H1 (cell line): ENCODE results near the gene HOXB9. TPM values are rescaled to one million over a fixed set of nuclear protein-coding genes. Genes with fewer than 3 reads are reported as not detected.

Experiments
- BACH1 ChIP-seq: IDR thresholded peaks from 2 replicates; pipeline ENCODE4 v1.6.1; 2012; ENCODE audit warnings: low read length, improper control_type of control experiment
- BCL11A ChIP-seq, 2 experiments: IDR thresholded peaks; one replicate each; pipeline ENCODE4 v1.6.1; 2011; ENCODE audit warnings: low read depth in 2 of 2, low read length in 2 of 2, mild to moderate bottlenecking in 2 of 2
- CBX8 ChIP-seq: fragments of 300-800, 300-1000 bp; sonication (generic); IDR thresholded peaks from 2 replicates; pipeline ENCODE4 v1.7.1; 2016; ENCODE audit warnings: low read depth, low read length, borderline replicate concordance
- EP300 ChIP-seq, 2 experiments: IDR thresholded peaks; 1 replicate in 1 of 2; 2 replicates in 1 of 2; pipeline ENCODE4 v1.6.1; 2011 to 2012; ENCODE audit warnings: low read depth in 2 of 2, low read length in 2 of 2, mild to moderate bottlenecking in 2 of 2, borderline replicate concordance in 1 of 2, inconsistent platforms in 1 of 2, moderate library complexity in 1 of 2
- JUN ChIP-seq: IDR thresholded peaks from 2 replicates; pipeline ENCODE4 v1.6.1; 2011; ENCODE audit warnings: low read depth, mild to moderate bottlenecking, improper control_type of control experiment, low read length
- KDM4A ChIP-seq: IDR thresholded peaks from one replicate; pipeline ENCODE4 v1.7.1; 2012; ENCODE audit warnings: low read depth, mild to moderate bottlenecking, moderate library complexity, low read length, inconsistent platforms; ENCODE audit not compliant: severe bottlenecking
- MAFK ChIP-seq: IDR thresholded peaks from 2 replicates; pipeline ENCODE4 v1.6.1; 2012; ENCODE audit warnings: low read depth, mild to moderate bottlenecking, improper control_type of control experiment, low read length
- NANOG ChIP-seq: IDR thresholded peaks from 2 replicates; pipeline ENCODE4 v1.6.1; 2011; ENCODE audit warnings: low read length, low read depth, mild to moderate bottlenecking, inconsistent platforms; ENCODE audit not compliant: insufficient read depth, poor library complexity, severe bottlenecking
- NRF1 ChIP-seq: IDR thresholded peaks from 2 replicates; pipeline ENCODE4 v1.6.1; 2011; ENCODE audit warnings: mild to moderate bottlenecking, low read depth, low read length, improper control_type of control experiment
- PHF8 ChIP-seq: fragments of 200-600 bp; sonication (generic); conservative IDR thresholded peaks from 2 replicates; pipeline ENCODE4 v1.7.1; 2012; ENCODE audit warnings: low read depth, mild to moderate bottlenecking, inconsistent platforms, low read length, moderate library complexity
- POLR2AphosphoS5 ChIP-seq: IDR thresholded peaks from 2 replicates; pipeline ENCODE4 v1.6.1; 2011; ENCODE audit warnings: low read depth, low read length
- POU5F1 ChIP-seq: IDR thresholded peaks from 2 replicates; pipeline ENCODE4 v1.6.1; 2011; ENCODE audit warnings: low read depth, mild to moderate bottlenecking, low read length, moderate library complexity
- RAD21 ChIP-seq, 2 experiments: IDR thresholded peaks in 1 of 2; conservative IDR thresholded peaks in 1 of 2; 2 replicates each; pipeline ENCODE4 v1.6.1; 2011; ENCODE audit warnings: low read depth in 2 of 2, low read length in 2 of 2, improper control_type of control experiment in 1 of 2, inconsistent platforms in 1 of 2, mild to moderate bottlenecking in 1 of 2, moderate library complexity in 1 of 2
- SUZ12 ChIP-seq: fragments of 200-600 bp; sonication (generic); IDR thresholded peaks from 2 replicates; pipeline ENCODE4 v1.6.1; 2012; ENCODE audit warnings: mild to moderate bottlenecking, inconsistent platforms, low read length, moderate library complexity, mixed read lengths
- TAF1 ChIP-seq: IDR thresholded peaks from 2 replicates; pipeline ENCODE4 v1.6.1; 2011; ENCODE audit warnings: mild to moderate bottlenecking, low read depth, low read length
- TCF12 ChIP-seq: IDR thresholded peaks from 2 replicates; pipeline ENCODE4 v1.6.1; 2011; ENCODE audit warnings: low read depth, mild to moderate bottlenecking, low read length
- polyA plus RNA-seq, 7 experiments: library from polyadenylated mRNA; depleted of rRNA in 3 of 7; stranded (reverse) in 5 of 7; unstranded in 2 of 7; fragments of >200 nt in 5 of 7; fragments of 200-250 nt in 2 of 7; gene quantifications; 1 replicate in 5 of 7; 2 replicates in 1 of 7; 4 replicates in 1 of 7; pipeline versions ENCODE4 v1.2.1 to v1.2.3, GENCODE V29; 2011 to 2013; ENCODE audit warnings: missing spikeins in 2 of 7, mixed read lengths in 2 of 7
- total RNA-seq: library from RNA; stranded (reverse); fragmentation: NEBNext Ultra II Directional; extraction: Animal tissue kit (Norgen Biotek cat#: 25700); gene quantifications from 2 replicates; pipeline ENCODE4 v1.2.1, GENCODE V29; 2021
- TF ChIP-seq, protein P1 (sequence below): IDR thresholded peaks from 2 replicates; pipeline ENCODE4 v1.6.1; 2012; ENCODE audit warnings: inconsistent platforms
- TF ChIP-seq, protein P2 (sequence below): IDR thresholded peaks from 2 replicates; pipeline ENCODE4 v1.6.1; 2012; ENCODE audit warnings: low read length, inconsistent platforms

Gene HOXB9
- total and polyA plus RNA-seq, 2 of the 8 experiments (the other 6 are each of a cell fraction or from before 2014, with no cell fraction given) = not detected

DNA sequence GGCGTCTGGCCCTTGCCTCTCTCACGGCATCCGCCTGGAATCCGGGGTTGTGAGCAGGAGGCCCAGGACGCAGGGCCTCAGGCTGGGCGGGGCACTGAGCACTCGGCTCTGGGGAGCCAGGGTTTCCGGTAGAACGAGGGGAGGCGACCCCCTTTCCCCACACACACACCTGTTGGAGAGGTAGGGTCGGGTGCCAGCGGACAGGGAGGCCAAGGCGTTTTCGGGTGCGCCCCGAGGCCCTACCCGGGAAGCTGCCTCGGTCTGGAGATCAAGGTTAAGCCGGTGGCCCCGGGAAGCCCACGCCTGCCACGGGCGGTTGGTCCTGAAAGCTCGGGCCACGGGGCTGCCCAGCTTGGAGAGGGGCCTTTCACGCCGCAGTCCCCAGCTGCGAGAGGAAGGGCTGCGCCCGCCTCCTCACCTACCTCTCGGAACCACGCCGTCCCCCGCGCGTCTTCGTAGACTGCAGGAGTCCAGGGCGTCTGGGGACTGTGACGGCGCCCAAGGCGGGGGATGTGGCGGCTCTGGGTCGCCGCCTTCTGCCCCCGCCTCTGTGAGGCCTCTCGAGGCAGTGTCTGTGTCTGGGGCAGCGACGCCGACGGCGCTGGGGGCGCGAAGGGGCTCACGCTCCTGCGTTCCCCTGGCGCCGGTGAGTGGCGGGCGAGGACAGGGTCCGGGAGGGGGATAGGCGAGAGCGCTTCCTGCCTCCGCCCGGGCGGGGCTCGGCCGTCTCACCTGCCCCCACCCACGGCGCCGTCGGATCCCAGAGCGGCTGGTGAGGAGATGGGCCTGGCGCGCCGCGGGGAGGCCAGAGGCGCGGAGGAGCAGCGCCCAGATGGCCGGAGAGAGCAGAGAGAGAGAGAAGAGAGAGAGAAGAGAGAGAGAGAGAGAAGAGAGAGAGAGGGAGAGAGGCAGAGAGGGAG, 20.3 kb upstream of the HOXB9 start (continued):
- TF ChIP-seq, protein P1, sequence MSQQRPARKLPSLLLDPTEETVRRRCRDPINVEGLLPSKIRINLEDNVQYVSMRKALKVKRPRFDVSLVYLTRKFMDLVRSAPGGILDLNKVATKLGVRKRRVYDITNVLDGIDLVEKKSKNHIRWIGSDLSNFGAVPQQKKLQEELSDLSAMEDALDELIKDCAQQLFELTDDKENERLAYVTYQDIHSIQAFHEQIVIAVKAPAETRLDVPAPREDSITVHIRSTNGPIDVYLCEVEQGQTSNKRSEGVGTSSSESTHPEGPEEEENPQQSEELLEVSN = no peak
- no peak for TF ChIP-seq RAD21 (IDR thresholded peaks at IDR 0.05 in 1 of 2, conservative IDR thresholded peaks at IDR 0.05 in 1 of 2; ENCODE audit: low read depth in 2 of 2, low read length in 2 of 2)
- TF ChIP-seq NANOG = no peak
- no peak for TF ChIP-seq JUN
- peak; percentile 45 for TF ChIP-seq KDM4A
- TF ChIP-seq BACH1 = no peak
- peak; percentile 42; the same call in 1 of the 2 replicates for TF ChIP-seq CBX8
- no peak for TF ChIP-seq BCL11A (IDR thresholded peaks at IDR 0.05; ENCODE audit: low read depth in 2 of 2, low read length in 2 of 2)
- peak; percentile 95 for TF ChIP-seq SUZ12
- no peak for TF ChIP-seq POU5F1
- TF ChIP-seq POLR2AphosphoS5 = no peak
- TF ChIP-seq, protein P2, sequence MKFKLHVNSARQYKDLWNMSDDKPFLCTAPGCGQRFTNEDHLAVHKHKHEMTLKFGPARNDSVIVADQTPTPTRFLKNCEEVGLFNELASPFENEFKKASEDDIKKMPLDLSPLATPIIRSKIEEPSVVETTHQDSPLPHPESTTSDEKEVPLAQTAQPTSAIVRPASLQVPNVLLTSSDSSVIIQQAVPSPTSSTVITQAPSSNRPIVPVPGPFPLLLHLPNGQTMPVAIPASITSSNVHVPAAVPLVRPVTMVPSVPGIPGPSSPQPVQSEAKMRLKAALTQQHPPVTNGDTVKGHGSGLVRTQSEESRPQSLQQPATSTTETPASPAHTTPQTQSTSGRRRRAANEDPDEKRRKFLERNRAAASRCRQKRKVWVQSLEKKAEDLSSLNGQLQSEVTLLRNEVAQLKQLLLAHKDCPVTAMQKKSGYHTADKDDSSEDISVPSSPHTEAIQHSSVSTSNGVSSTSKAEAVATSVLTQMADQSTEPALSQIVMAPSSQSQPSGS = no peak
- no peak for TF ChIP-seq MAFK
- no peak for TF ChIP-seq NRF1
- no peak for TF ChIP-seq EP300 (IDR thresholded peaks at IDR 0.05; ENCODE audit: borderline replicate concordance in 1 of 2, low read depth in 2 of 2, low read length in 2 of 2)
- TF ChIP-seq TAF1 = no peak
- 0 out of 2 replicates have a peak, but pooled peaks have one; percentile 7 for TF ChIP-seq TCF12
- no peak for TF ChIP-seq PHF8
